ENCODE data around the gene PHF12.

The PHF12 gene

GRCh38 chr17:28967221-28968135 lies 16.2 kb upstream of the PHF12 start:
- H3K27ac ChIP-seq (ENCODE audit: low read depth, low read length): no peak overlapping the region
- H3K36me3 ChIP-seq (ENCODE audit: control insufficient read depth in 1 of 2, insufficient read depth in 2 of 2, low read length in 2 of 2): no peaks in the 10 kb centered on the region
- no peak overlapping the region for H3K9ac ChIP-seq (ENCODE audit: low read depth in 1 of 2, low read length in 2 of 2)
- peaks cover 3 to 4% of the 10 kb centered on the region in 2 donors for H3K4me1 ChIP-seq (ENCODE audit: control insufficient read depth in 1 of 2, insufficient read depth in 2 of 2, low read length in 2 of 2)
- H3K27me3 ChIP-seq (ENCODE audit: control insufficient read depth in 1 of 2, insufficient read depth in 2 of 2, low read length in 2 of 2): peaks cover 4 to 5% of the 10 kb centered on the region in 2 donors
- H3K9me3 ChIP-seq (ENCODE audit: control insufficient read depth in 1 of 2, low read length in 2 of 2): no peaks in the 10 kb centered on the region
- no peak overlapping the region for H3K4me3 ChIP-seq (ENCODE audit: low read depth in 1 of 2, low read length in 2 of 2)

GRCh38 chr17:28963841-28964240 lies 12.5 kb upstream of the PHF12 start:
- peaks cover 4 to 5% of the 10 kb centered on the region in 2 donors for H3K27me3 ChIP-seq (ENCODE audit: control insufficient read depth in 1 of 2, insufficient read depth in 2 of 2, low read length in 2 of 2)
- no peak overlapping the region for H3K9ac ChIP-seq (ENCODE audit: low read depth in 1 of 2, low read length in 2 of 2)
- H3K27ac ChIP-seq (ENCODE audit: low read depth, low read length): no peak overlapping the region
- H3K36me3 ChIP-seq (ENCODE audit: control insufficient read depth in 1 of 2, insufficient read depth in 2 of 2, low read length in 2 of 2): no peaks in the 10 kb centered on the region
- no peaks in the 10 kb centered on the region for H3K9me3 ChIP-seq (ENCODE audit: control insufficient read depth in 1 of 2, low read length in 2 of 2)
- H3K4me3 ChIP-seq (ENCODE audit: low read depth in 1 of 2, low read length in 2 of 2): no peak overlapping the region
- H3K4me1 ChIP-seq (ENCODE audit: control insufficient read depth in 1 of 2, insufficient read depth in 2 of 2, low read length in 2 of 2): no peaks in the 10 kb centered on the region

- Histone ChIP-seq H3K4me1 (ENCODE audit: control insufficient read depth in 1 of 2, insufficient read depth in 2 of 2, low read length in 2 of 2) (no peaks in the 10 kb centered on the region), H3K4me3 (ENCODE audit: low read depth in 1 of 2, low read length in 2 of 2) (no peak overlapping the region), H3K9ac (ENCODE audit: low read depth in 1 of 2, low read length in 2 of 2) (no peak overlapping the region), H3K9me3 (ENCODE audit: control insufficient read depth in 1 of 2, low read length in 2 of 2) (no peaks in the 10 kb centered on the region), H3K27ac (ENCODE audit: low read depth, low read length) (no peak overlapping the region), H3K27me3 (ENCODE audit: control insufficient read depth in 1 of 2, insufficient read depth in 2 of 2, low read length in 2 of 2) (peaks cover 4 to 5% of the 10 kb centered on the region in 2 donors), H3K36me3 (ENCODE audit: control insufficient read depth in 1 of 2, insufficient read depth in 2 of 2, low read length in 2 of 2) (no peaks in the 10 kb centered on the region)
Measured at GRCh38 chr17:28963055-28963611, 11.8 kb upstream of the PHF12 start.

GRCh38 chr17:28961391-28961790 lies 10.1 kb upstream of the PHF12 start:
- no peaks in the 10 kb centered on the region for H3K4me1 ChIP-seq (ENCODE audit: control insufficient read depth in 1 of 2, insufficient read depth in 2 of 2, low read length in 2 of 2)
- no peak overlapping the region for H3K9ac ChIP-seq (ENCODE audit: low read depth in 1 of 2, low read length in 2 of 2)
- H3K4me3 ChIP-seq (ENCODE audit: low read depth in 1 of 2, low read length in 2 of 2): no peak overlapping the region
- H3K27ac ChIP-seq (ENCODE audit: low read depth, low read length): no peak overlapping the region
- H3K27me3 ChIP-seq (ENCODE audit: control insufficient read depth in 1 of 2, insufficient read depth in 2 of 2, low read length in 2 of 2): peaks cover 4 to 5% of the 10 kb centered on the region in 2 donors
- H3K9me3 ChIP-seq (ENCODE audit: control insufficient read depth in 1 of 2, low read length in 2 of 2): no peaks in the 10 kb centered on the region
- no peaks in the 10 kb centered on the region for H3K36me3 ChIP-seq (ENCODE audit: control insufficient read depth in 1 of 2, insufficient read depth in 2 of 2, low read length in 2 of 2)

- Histone ChIP-seq H3K27ac (ENCODE audit: low read depth, low read length) (no peak overlapping the region), H3K27me3 (ENCODE audit: control insufficient read depth in 1 of 2, insufficient read depth in 2 of 2, low read length in 2 of 2) (peaks cover 4 to 5% of the 10 kb centered on the region in 2 donors), H3K9ac (ENCODE audit: low read depth in 1 of 2, low read length in 2 of 2) (no peak overlapping the region), H3K36me3 (ENCODE audit: control insufficient read depth in 1 of 2, insufficient read depth in 2 of 2, low read length in 2 of 2) (no peaks in the 10 kb centered on the region), H3K9me3 (ENCODE audit: control insufficient read depth in 1 of 2, low read length in 2 of 2) (no peaks in the 10 kb centered on the region), H3K4me3 (ENCODE audit: low read depth in 1 of 2, low read length in 2 of 2) (no peak overlapping the region), H3K4me1 (ENCODE audit: control insufficient read depth in 1 of 2, insufficient read depth in 2 of 2, low read length in 2 of 2) (no peaks in the 10 kb centered on the region)
Measured at GRCh38 chr17:28960256-28961061, 9.1 kb upstream of the PHF12 start.

- no peaks in the 10 kb centered on the region for H3K9me3 ChIP-seq (ENCODE audit: control insufficient read depth in 1 of 2, low read length in 2 of 2)
- peaks cover 2 to 5% of the 10 kb centered on the region in 2 donors for H3K27me3 ChIP-seq (ENCODE audit: control insufficient read depth in 1 of 2, insufficient read depth in 2 of 2, low read length in 2 of 2)
- H3K36me3 ChIP-seq (ENCODE audit: control insufficient read depth in 1 of 2, insufficient read depth in 2 of 2, low read length in 2 of 2): no peaks in the 10 kb centered on the region
- H3K27ac ChIP-seq (ENCODE audit: low read depth, low read length): no peak overlapping the region
- H3K4me3 ChIP-seq (ENCODE audit: low read depth in 1 of 2, low read length in 2 of 2): no peak overlapping the region
- no peaks in the 10 kb centered on the region for H3K4me1 ChIP-seq (ENCODE audit: control insufficient read depth in 1 of 2, insufficient read depth in 2 of 2, low read length in 2 of 2)
- H3K9ac ChIP-seq (ENCODE audit: low read depth in 1 of 2, low read length in 2 of 2): no peak overlapping the region
Measured at GRCh38 chr17:28959471-28959871, 8.2 kb upstream of the PHF12 start.

GRCh38 chr17:28958820-28959455 lies 7.6 kb upstream of the PHF12 start:
- Histone ChIP-seq H3K9ac (ENCODE audit: low read depth in 1 of 2, low read length in 2 of 2) (no peak overlapping the region), H3K27ac (ENCODE audit: low read depth, low read length) (no peak overlapping the region), H3K36me3 (ENCODE audit: control insufficient read depth in 1 of 2, insufficient read depth in 2 of 2, low read length in 2 of 2) (no peaks in the 10 kb centered on the region), H3K27me3 (ENCODE audit: control insufficient read depth in 1 of 2, insufficient read depth in 2 of 2, low read length in 2 of 2) (peaks cover 0 to 5% of the 10 kb centered on the region in 2 donors), H3K9me3 (ENCODE audit: control insufficient read depth in 1 of 2, low read length in 2 of 2) (no peaks in the 10 kb centered on the region), H3K4me1 (ENCODE audit: control insufficient read depth in 1 of 2, insufficient read depth in 2 of 2, low read length in 2 of 2) (no peaks in the 10 kb centered on the region), H3K4me3 (ENCODE audit: low read depth in 1 of 2, low read length in 2 of 2) (no peak overlapping the region)

- peaks cover 2 to 7% of the 10 kb centered on the region in 2 donors for H3K4me1 ChIP-seq (ENCODE audit: control insufficient read depth in 1 of 2, insufficient read depth in 2 of 2, low read length in 2 of 2)
- no peak overlapping the region for H3K9ac ChIP-seq (ENCODE audit: low read depth in 1 of 2, low read length in 2 of 2)
Measured at GRCh38 chr17:28957992-28958355, 6.7 kb upstream of the PHF12 start.

GRCh38 chr17:28957277-28957991 lies 6.1 kb upstream of the PHF12 start:
- Histone ChIP-seq H3K27ac (ENCODE audit: low read depth, low read length) (no peak overlapping the region), H3K27me3 (ENCODE audit: control insufficient read depth in 1 of 2, insufficient read depth in 2 of 2, low read length in 2 of 2) (no peaks in the 10 kb centered on the region), H3K4me3 (ENCODE audit: low read depth in 1 of 2, low read length in 2 of 2) (no peak overlapping the region), H3K9me3 (ENCODE audit: control insufficient read depth in 1 of 2, low read length in 2 of 2) (no peaks in the 10 kb centered on the region), H3K36me3 (ENCODE audit: control insufficient read depth in 1 of 2, insufficient read depth in 2 of 2, low read length in 2 of 2) (no peaks in the 10 kb centered on the region), H3K4me1 (ENCODE audit: control insufficient read depth in 1 of 2, insufficient read depth in 2 of 2, low read length in 2 of 2) (peaks cover 8 to 13% of the 10 kb centered on the region in 2 donors), H3K9ac (ENCODE audit: low read depth in 1 of 2, low read length in 2 of 2) (no peak overlapping the region)

More at GRCh38 chr17:28957992-28958355, 6.7 kb upstream of the PHF12 start:
- Histone ChIP-seq H3K27ac (ENCODE audit: low read depth, low read length) (no peak overlapping the region), H3K9me3 (ENCODE audit: control insufficient read depth in 1 of 2, low read length in 2 of 2) (no peaks in the 10 kb centered on the region), H3K27me3 (ENCODE audit: control insufficient read depth in 1 of 2, insufficient read depth in 2 of 2, low read length in 2 of 2) (no peaks in the 10 kb centered on the region), H3K36me3 (ENCODE audit: control insufficient read depth in 1 of 2, insufficient read depth in 2 of 2, low read length in 2 of 2) (no peaks in the 10 kb centered on the region), H3K4me3 (ENCODE audit: low read depth in 1 of 2, low read length in 2 of 2) (no peak overlapping the region)

Data from duodenal mucosa (tissue), 2 donors.